HepG2 (cell line): ENCODE data around the gene TERC. TPM values are rescaled to one million over a fixed set of nuclear protein-coding genes. Genes with fewer than 3 reads are reported as not detected.
A peak's percentile ranks its signal among the peaks of the same experiment; 100 is the strongest.

Source experiments
- CHD2 ChIP-seq: IDR thresholded peaks from 2 replicates; pipeline ENCODE4 v1.6.1; 2011; ENCODE audit warnings: low read depth, low read length, improper control_type of control experiment
- CREB1 ChIP-seq, 2 experiments: fragments of 450-650 bp in 1 of 2; IDR thresholded peaks; 2 replicates each; pipeline ENCODE4 v1.6.1; 2016 to 2017; ENCODE audit warnings: control low read depth in 1 of 2, mild to moderate bottlenecking in 1 of 2, missing compliant biosample characterization in 1 of 2, missing genetic modification characterization in 1 of 2
- FIP1L1 ChIP-seq: fragments of 200-400 bp; formaldehyde crosslinking; IDR thresholded peaks from 2 replicates; pipeline ENCODE4 v1.6.1; 2018; ENCODE audit warnings: low read depth, mild to moderate bottlenecking, low read length, moderate library complexity, borderline replicate concordance; ENCODE audit not compliant: insufficient read depth
- HDAC6 ChIP-seq: fragments of 200-600 bp; sonication (generic); IDR thresholded peaks from 2 replicates; pipeline ENCODE4 v1.7.0; 2017; ENCODE audit warnings: mild to moderate bottlenecking, antibody characterized with exemption, low read length, low read depth
- MAF1 ChIP-seq: sonication (generic); formaldehyde crosslinking; IDR thresholded peaks from 2 replicates; pipeline ENCODE4 v1.5.0; 2020; ENCODE audit warnings: missing genetic modification reagents, borderline replicate concordance
- MAX ChIP-seq: IDR thresholded peaks from 2 replicates; pipeline ENCODE4 v1.6.1; 2012; ENCODE audit warnings: inconsistent platforms
- NFIB ChIP-seq: sonication (generic); formaldehyde crosslinking; IDR thresholded peaks from 2 replicates; pipeline ENCODE4 v1.9.0; 2021; ENCODE audit warnings: missing genetic modification reagents, mild to moderate bottlenecking, borderline replicate concordance
- POGK ChIP-seq: sonication (generic); formaldehyde crosslinking; conservative IDR thresholded peaks from 2 replicates; pipeline ENCODE4 v1.8.0; 2022; ENCODE audit warnings: mild to moderate bottlenecking, moderate library complexity, missing genetic modification reagents
- SRSF1 ChIP-seq: fragments of 200-400 bp; formaldehyde crosslinking; optimal IDR thresholded peaks from 2 replicates; pipeline ENCODE3; 2017; ENCODE audit warnings: mild to moderate bottlenecking, low read depth, low read length, moderate library complexity
- TCF7 ChIP-seq: sonication (generic); IDR thresholded peaks from 2 replicates; pipeline ENCODE4 v1.6.1; 2016; ENCODE audit warnings: antibody characterized with exemption, low read depth
- TFDP1 ChIP-seq: IDR thresholded peaks from 2 replicates; pipeline ENCODE4 v1.6.1; 2016; ENCODE audit warnings: missing compliant biosample characterization, missing genetic modification reagents, borderline replicate concordance
- ZBTB49 ChIP-seq: sonication (generic); formaldehyde crosslinking; IDR thresholded peaks from 2 replicates; pipeline ENCODE4 v1.4.0; 2020; ENCODE audit warnings: missing genetic modification reagents, borderline replicate concordance
- ZFP37 ChIP-seq: sonication (generic); formaldehyde crosslinking; IDR thresholded peaks from 2 replicates; pipeline ENCODE4 v1.4.0; 2020; ENCODE audit warnings: missing genetic modification reagents, borderline replicate concordance
- ZFYVE20 ChIP-seq: sonication (generic); formaldehyde crosslinking; IDR thresholded peaks from 2 replicates; pipeline ENCODE4 v1.8.0; 2023; ENCODE audit warnings: low read depth, mild to moderate bottlenecking, moderate library complexity, missing genetic modification reagents, borderline replicate concordance
- ZNF143 ChIP-seq: sonication (generic); formaldehyde crosslinking; IDR thresholded peaks from 2 replicates; pipeline ENCODE4 v1.4.0; 2020; ENCODE audit warnings: missing genetic modification reagents
- ZNF512B ChIP-seq: sonication (generic); formaldehyde crosslinking; IDR thresholded peaks from 2 replicates; pipeline ENCODE4 v1.5.1; 2020; ENCODE audit warnings: missing genetic modification reagents, mild to moderate bottlenecking, borderline replicate concordance
- ZNF83 ChIP-seq: sonication (generic); formaldehyde crosslinking; IDR thresholded peaks from 2 replicates; pipeline ENCODE4 v1.4.0; 2020; ENCODE audit warnings: missing genetic modification reagents, mild to moderate bottlenecking, borderline replicate concordance
- polyA plus RNA-seq, 8 experiments: library from polyadenylated mRNA; depleted of rRNA in 3 of 8; stranded (reverse) in 7 of 8; unstranded in 1 of 8; fragments of >200 nt; fragmentation: Illumina TruSeq in 4 of 8; extraction: Trizol in 4 of 8; gene quantifications; 2 replicates each; pipeline versions ENCODE4 v1.2.1 to v1.2.3, GENCODE V29; 2011 to 2016; ENCODE audit warnings: low read depth in 4 of 8, missing spikeins in 1 of 8, mixed read lengths in 1 of 8; ENCODE audit not compliant: insufficient read depth in 1 of 8
- total RNA-seq, 5 experiments: library from RNA; depleted of rRNA; stranded (reverse); fragments of >200 nt; fragmentation: Illumina TruSeq; extraction: Trizol; gene quantifications; 2 replicates each; pipeline ENCODE4 v1.2.3, GENCODE V29; 2016; ENCODE audit warnings: low read depth in 1 of 5

The TERC gene
- total and polyA plus RNA-seq, 2 of the 13 experiments (the other 11 are each of a cell fraction or from before 2014, with no cell fraction given): 1.3 to 74.6 TPM

GRCh38 chr3:169769287-169770181 lies 4.7 kb upstream of the TERC start, which contains the start of gene ACTRT3 (continued):
- no peak for TF ChIP-seq TFDP1 (CRISPR knock-in tag)
- TF ChIP-seq ZFYVE20 (CRISPR knock-in tag): no peak
- TF ChIP-seq POGK (CRISPR knock-in tag): no peak
- TF ChIP-seq MAF1: no peak
- TF ChIP-seq SRSF1: no peak
- TF ChIP-seq ZBTB49 (CRISPR knock-in tag): no peak
- TF ChIP-seq HDAC6: no peak
- 0 out of 2 replicates have a peak, but pooled peaks have one; percentile 32 for TF ChIP-seq CREB1 (IDR thresholded peaks at IDR 0.05)
- TF ChIP-seq CREB1 (CRISPR knock-in tag; IDR thresholded peaks at IDR 0.05): no peak
- TF ChIP-seq MAX: peak; percentile 54; the same call in 1 of the 2 replicates
- TF ChIP-seq ZNF83 (CRISPR knock-in tag): no peak
- TF ChIP-seq CHD2: peak; percentile 70
- TF ChIP-seq ZFP37 (CRISPR knock-in tag): no peak
- TF ChIP-seq FIP1L1: no peak
- TF ChIP-seq ZNF143 (CRISPR knock-in tag): no peak
- no peak for TF ChIP-seq ZNF512B (CRISPR knock-in tag)
- TF ChIP-seq TCF7: no peak
- TF ChIP-seq NFIB (CRISPR knock-in tag): no peak
